TTC549 (cell line): ENCODE measurements around the gene TMEM129.

ENCODE experiments used
- FAIRE-seq: peaks from 2 replicates; lab custom pipeline; 2012; peaks lifted over from hg19 to GRCh38; lab: Jason Lieb, UNC

The TMEM129 gene

DNA sequence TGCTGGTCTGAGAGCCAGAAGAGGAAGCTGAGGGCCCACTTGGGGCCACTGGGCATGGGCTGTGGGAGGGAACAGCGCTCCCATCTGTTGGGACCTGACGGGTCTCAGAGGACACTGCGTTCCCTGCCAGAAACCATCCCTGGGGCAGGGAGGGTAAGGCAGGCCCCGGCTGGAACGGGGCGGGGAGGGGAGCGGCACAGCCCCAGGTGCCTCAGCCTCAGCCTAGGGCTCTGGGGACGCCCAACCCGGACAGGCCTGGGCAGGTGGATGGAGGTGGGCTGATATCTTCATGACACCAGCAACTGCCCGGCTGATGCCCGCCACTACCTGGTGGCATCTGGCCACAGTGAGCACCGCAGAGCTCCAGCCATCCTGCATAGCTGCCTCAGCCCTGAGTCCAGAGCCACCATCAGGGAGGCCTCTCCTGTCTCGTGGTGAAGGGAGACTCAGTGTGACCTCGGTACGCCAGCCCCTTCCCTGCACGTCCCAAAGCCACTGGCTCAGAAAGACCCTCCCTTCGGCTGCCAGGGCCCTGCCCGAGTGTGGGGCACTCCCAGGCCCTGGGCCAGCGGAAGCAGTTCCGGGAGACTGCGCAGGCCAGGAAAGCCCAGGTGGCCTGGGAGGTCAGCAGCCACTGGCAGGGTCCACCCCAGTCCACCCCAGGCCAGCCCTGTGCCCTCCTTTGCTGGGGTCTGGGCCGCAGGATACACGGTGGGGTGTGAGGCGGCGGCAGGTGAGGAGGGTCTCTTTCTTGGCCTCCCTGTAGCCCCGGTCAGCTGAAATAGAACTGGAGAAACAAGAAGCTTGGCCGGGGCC, 37.4 kb upstream of the TMEM129 start:
- no peak for FAIRE-seq

DNA sequence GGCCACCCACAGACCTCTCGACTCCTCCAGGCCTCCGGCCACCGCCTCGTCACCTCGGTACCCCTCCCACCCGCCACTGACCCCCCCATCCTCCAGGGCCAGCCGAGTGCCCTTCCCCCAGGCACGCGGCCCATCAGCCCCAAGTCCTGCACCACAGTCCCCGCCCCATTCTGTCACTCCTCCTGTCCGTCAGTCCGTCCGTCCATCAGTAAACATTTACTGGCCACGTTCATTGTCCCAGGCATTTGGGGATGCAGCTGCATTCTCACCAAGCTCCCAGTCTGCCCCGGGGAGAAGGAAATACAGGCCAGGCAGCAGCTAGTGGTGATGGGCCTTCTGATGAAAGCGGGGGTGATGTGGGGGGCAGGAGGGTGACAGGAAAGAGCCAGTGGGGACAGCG, 36.7 kb upstream of the TMEM129 start:
- no peak for FAIRE-seq

DNA sequence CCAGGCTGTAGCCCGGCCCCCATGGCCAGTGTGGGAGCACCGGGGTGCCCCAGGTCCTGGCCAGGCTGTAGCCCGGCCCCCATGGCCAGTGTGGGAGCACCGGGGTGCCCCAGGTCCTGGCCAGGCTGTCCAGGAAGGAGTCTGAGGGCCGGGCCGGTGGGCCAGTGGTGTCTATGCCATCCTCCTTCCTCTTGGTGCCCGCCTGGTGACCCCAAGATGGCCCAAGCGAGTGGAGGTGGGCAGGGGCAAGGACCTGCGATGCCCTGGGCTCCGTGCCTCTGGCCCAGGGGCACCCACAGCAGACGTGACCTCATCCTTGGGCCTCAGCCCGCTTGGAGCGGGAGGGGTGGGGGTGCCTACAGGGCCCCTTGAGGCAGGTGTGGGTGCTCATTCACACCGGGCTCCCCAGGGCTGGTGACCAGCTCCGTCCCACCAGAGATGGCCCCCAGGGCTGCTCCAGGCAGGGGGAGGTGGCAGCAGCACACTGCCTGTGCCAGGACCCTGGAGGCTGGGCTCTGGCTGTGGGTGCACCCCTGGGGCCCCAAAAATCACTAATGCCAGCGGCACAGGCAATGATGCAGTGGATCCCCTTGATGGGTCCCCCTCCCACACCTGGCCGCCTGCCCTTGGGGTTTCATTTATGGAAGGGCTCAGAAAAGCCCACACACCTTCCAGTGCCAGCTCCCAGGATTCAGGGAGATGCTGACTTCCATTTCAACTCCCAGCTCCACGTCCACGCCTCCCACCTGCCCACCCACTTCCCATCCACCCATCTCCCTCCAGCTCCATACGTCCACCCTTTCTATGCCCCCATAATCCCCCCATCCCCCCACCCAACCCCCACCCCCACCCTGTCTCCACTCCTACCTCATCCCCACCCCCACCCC, 36.0 kb upstream of the TMEM129 start:
- FAIRE-seq = no peak

DNA sequence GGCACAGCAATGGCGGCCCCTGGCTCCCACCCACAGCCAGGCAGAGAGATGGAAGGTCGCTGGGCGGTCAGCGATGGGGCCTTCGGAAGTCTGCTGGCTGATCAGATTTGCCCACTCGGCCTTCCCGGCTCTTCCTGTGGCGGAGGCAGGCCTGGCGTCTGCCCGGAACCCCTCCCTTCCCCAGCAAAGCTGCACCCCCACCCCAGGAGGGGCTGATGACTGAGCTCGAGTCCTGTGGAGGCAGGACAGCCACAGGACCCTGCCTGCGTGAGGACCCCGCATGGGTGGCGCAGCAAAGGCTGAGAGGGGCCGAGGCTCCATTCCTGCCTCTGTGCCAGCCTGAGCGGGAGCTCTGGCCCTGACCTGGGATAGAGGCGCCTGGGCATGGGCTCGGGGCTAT, 35.0 kb upstream of the TMEM129 start:
- FAIRE-seq = no peak

DNA sequence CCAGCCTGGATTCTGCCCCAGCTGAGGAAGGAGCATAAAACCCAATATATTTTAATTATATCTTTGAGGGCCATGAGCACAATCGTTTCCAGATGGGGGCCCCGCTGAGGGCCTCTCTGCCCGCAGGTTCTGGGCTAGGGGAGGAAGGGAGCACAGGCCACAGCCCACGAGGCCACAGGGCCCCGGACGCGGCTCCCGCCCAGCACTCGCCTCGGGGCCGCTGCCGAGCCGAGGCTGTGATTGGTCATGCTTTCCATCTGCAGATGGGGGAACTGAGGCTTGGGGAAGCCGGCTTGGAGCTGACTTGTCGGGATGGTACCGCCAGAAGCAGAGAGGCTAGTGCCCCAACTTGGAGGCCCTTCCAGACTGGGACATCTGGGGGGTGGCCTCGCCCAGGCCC, 34.2 kb upstream of the TMEM129 start:
- no peak for FAIRE-seq

DNA sequence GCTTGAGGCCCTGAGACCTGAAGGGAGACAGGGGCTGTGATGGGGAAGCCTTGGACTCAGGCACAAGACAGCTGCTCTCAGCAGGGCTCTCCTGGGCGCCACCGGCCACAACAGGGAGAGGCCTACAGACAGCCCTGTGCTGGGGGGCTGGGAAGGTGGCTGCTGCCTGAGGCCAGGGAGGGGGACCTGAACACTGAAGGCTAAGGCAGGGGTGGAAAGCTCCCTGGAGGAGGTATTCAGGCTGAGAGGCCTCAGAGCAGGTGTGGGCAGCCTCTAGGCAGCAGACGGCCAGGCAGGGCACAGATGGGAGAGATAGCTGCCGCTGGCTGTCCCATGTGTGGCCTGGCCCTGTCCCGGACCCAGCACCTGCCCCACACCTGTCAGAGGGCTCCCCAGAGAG, 33.2 kb upstream of the TMEM129 start:
- no peak for FAIRE-seq

DNA sequence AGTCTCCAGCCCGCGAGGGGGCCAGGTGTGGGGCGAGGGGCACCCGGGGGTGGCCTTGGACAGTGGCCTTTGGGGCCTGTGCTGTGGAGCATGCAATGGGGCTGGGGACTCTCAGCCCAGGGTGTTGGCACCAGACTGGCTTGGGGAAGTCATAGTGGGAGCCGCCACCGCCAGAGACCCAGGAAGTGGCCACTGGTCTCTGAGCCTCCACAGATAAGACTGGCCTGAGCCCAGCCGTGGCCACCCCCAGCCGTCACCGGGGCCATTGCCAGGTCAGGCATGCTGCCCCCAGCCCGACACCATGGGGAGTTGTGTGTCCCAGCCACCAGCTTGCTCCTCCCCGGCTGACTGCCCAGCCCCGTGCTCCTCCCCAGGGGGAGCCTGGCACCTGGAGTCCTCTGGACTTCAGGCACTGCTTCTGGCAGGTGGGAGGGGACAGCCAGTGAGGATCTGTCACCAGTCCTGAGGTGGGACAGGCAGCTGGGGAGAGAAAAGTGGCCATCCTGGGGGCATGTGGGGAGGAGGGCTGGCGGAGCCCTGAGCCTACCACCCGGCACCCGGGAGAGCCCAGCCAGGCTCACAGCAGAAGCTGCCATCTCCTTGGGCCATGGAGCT, 32.7 kb upstream of the TMEM129 start:
- no peak for FAIRE-seq

DNA sequence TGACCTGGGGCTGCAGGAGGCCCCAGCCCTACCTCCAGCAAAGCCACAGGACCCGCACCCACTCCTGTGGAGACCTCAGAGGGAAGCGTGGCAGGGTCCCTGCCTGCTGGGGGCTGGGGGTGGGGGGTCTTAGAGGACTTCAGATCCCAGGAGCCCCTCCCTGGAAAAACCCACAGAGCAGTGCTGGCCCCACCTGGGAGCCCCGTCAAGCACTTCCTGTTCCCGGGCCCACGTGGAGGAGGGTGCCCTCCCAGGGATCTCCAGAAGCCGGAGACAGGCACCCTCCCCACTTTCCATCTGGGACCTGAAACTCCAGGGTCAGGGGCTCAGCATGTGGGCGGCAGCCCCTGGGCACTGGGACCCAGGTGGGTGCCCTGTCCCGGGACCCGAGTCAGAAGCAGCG, 32.2 kb upstream of the TMEM129 start:
- no peak for FAIRE-seq

DNA sequence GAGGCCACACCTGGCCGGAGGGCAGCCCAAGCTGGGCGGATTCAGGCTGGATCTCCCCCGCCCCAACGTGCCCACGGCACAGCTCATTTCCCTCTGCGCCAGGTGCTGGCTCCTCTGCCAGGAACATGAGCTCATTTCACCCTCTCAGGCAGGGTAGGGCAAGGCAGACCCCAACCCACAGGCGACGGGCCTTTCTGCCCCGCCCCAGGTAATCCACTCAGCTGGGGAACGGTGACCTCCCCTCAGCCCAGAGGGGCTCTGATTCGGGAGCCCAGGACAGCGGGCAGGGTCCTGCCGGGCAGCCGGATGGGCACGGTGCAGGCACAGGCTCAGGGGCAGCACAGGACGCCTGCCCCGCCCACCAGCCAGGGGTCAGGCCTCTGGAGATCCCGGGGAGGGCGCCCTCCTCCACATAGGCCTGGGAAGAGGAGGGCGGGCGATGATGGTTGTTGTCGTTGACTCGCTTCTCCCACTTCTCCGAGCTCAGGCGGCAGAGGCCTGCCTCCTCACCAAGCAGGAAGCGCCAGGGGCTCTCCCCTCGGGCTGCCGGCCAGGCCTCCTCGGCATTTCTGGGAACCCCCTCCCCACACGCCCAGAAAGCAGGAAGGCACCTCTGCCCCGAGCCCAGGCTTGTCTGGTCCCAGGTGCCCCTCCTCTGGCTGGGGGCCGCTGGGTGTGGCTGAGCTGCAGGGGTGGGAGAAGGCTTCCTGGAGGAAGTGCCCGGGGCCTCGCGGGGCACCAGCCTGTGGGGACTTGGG, 31.3 kb upstream of the TMEM129 start:
- no peak for FAIRE-seq

DNA sequence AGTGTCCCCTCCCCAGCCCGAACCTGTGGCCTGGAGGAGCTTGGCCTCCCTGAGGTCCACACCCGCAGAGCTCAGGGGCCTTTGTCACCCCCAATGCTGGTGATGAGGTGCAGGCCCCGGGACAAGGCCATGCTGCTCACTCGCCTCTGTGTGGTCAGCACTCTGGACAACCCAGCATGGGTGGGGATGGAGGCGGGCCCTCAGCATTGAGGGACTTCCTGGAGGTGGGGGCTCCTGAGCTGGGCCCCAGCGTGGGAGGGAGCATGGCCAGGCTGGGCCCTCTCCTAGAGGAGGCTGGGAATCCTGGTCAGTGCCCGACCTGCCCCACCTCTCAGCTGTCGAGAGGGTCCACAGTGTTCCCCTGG, 30.8 kb upstream of the TMEM129 start:
- FAIRE-seq = no peak

DNA sequence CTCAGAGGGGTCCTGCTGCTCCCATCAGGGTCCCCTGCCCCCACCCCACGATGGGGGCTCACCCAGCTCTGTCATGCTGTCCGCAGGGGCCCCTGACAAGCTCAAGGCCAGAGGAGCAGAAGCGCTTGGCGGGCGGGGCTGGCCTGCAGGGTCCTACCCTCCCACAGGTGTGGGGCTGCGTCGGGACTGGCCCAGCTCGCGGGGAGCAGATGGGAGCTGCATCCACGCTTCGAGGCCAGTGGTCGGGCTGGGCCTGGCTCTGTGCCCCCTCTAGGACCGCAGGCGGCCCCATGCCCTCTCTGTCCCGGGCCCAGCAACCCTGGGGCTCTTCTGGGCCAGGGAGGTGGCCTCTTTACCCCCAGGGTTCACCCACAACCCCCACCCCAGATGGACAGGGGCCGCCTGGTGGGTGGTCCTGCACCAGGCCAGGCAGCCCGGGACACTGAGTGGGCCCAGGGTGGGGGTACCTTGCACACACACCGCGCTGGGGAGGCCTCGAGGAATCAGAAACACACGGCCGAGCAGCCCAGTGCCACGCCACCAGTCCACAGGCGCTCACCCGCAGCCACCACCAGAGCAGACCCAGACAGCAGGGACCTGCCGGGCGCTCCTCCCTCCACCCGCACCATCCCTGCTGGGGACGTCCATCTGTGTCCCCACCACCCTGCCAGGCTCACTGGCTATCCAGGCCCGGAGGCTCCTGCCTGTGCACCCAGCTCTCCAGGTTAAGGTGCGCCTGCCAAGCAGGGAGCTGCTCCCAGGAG, 30.2 kb upstream of the TMEM129 start:
- FAIRE-seq = no peak

DNA sequence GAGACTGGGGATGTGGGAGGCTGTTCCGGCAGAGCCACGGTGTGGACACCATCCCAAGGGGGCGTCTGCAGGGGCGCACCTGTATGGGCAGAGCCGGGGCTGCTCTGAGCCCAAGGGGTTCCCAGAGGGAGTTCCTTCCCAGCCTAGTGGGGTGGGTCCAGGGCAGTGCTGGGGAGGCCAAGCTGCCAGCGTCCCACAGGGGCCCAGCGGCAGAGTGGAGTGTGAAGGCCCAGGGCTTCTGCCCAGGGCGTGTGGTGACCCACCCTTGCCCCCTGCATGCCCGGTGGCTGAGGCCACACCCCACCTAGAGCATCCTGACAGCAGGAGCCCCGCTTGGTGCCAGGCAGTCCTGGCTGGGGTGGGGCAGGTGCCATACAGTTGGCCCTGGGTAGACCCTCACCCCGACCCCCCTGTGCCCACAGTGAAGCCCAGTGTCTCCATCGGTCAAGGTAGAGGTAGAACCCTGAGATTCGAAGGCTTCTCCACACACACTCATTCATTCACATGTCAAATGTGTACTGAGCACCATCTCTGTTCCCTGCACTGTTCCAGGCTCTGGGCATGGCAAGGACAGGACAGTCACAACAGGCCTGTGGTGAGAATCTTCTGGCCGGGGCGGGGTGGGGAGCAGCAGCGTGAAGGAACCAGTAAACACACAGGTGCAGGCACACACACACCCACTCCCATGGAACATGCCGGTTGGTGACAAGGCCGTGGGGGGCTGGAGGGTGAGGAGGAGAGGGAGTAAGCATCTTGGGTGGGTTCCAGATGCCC, 29.4 kb upstream of the TMEM129 start:
- FAIRE-seq = no peak

DNA sequence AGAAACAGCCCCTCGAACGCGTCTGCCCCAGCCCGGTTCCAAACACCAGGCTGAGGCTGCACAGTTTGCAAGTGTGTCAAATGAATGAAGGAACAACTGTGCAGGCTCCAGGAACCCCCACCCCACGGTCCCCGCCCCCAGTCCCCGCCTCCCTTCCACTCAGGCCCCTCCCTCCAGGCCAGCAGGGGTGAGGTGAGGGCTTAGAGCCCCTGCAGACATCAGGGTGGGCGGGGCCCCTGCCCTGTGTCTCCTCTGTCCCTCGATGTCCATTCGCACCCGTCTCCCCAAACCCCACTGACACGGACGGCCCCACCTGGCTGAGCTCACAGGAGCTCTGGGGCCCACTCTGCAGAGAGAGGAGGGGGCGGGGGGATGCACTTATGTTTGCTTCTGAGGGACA, 28.7 kb upstream of the TMEM129 start:
- no peak for FAIRE-seq

DNA sequence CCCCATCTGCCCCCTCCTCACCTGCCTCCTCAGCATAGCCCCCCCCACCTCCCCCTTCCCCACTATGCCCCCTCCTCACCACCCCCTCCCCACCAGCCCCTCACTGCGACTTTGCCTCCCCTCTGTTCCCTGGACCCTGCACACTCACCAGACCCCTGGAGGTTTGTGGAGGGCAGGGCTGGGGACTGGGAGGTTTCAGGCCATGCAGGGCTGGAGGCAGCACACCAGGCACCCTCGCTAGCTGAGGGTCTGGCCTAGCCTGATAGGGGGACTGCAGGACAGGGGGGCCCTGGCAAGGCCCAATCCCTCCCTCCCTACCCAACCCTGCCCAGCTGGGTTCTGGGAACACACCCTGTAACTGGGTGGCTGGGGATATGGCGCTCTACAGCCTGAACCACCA, 28.2 kb upstream of the TMEM129 start:
- no peak for FAIRE-seq

DNA sequence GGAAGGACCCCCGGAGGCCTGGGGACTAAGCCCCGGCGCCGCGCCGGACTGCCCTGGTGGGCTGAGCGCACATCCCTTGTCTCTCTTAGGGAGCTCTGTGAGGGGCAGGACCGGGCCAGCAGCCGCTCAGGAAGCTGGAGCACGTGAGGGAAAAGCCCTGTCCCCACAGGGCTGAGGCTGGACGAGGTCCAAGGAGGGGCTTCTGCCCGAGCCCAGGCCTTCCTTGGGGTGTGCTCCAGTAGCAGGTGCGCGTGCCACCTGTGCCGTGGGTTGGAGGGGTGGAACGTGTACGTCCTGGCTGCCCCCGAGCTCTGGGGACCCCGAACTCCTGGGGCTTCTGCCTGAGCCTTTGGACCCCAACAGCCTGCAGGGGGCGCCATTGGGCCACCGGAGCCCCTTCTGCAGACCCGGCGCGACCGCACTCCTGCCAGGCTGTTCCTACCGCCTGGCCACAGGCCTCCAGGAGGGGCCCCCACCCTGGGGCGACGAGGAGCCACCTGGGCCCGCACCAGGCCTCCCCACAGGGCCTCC, 27.4 kb upstream of the TMEM129 start:
- no peak for FAIRE-seq

DNA sequence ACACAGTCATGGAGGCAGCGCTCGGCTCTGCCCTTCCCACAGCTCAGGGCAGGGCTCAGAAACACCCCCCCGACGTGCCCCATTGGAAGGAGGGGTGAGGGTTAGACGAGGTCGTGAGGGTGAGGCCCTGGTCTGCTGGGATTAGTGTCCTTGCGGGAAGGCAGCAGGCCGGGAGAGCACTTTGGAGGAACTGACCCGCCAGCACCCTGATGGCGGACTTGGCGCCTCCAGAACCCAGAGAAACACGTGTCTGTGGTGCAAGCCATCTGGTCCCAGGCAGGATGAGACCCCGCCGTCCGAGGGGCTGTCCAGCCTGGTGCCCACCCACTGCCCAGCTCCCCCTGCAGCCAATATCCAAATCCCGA, 26.5 kb upstream of the TMEM129 start:
- FAIRE-seq = no peak

DNA sequence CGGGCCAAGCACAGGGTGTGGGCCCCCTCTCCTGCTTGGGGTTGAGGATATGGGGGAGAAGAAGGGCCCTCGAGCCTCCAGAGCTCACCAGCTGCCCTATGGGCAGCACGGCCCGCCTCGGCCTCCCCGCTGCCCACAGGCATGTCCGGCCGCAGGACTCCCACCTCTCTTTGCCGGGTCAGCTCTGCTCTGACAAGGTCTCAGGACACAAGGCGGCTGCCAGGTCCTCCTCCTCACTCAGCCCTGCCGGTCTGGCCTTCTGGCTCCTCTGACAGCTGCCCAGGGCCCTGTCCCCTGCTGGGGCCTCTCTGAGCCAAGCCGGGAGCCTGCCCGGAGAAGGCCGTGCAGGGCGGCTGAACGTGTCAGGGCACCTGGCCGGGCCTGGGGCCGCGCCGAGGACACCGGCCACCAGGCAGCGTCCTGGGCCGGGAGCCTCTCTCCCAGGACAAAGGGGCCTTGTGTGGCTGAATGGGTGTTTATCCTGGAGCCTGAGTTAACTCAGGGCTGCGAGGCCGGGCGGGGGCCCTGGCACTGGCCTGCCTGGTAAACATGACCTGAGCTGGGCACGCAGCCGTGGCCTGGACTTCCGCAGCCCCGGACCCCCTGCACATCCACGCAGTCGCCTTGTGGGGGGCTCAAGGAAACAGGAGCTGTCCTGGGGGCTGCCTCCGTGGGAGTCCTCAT, 25.9 kb upstream of the TMEM129 start:
- no peak for FAIRE-seq

DNA sequence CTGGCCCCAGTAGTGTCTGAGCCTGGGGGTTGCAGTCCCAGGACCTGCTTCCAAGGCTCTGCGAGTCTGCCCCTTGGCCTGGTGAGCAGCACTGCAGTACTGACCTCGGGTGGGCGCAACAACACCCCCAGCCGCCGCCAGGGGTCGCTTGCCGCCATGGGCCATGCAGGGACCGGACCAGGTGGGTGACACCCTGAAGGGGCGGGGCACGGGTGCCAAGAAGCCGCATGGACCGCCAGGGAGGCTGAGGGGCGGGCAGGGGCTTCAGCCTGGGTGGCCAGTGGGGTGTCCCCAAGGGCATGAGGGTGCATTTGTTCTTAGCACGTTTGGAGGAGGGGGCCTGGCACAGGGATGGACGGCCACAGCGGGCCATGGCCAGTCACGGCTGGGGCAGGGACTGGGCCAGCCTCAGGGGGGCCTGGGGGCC, 25.2 kb upstream of the TMEM129 start:
- FAIRE-seq = no peak

DNA sequence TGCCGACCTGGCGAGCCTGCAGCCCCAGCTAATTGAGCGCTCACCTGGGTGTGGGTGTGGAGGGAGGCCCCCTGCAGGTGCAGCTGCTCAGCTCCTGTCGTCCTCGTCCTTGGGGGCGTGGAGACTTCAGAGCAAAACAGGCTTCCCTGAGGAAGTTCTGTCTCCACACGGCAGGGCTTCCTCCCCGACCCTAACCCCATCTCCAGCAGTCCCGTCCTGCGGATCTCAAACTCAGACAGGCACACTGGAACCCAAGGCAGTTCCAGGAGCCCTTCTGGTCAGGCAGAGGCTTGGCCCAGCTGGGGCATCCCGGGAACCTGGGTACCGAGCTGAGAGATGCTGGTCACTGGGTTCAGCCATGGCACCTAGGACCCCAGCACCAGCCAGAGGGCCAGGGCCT, 24.6 kb upstream of the TMEM129 start:
- FAIRE-seq = no peak

DNA sequence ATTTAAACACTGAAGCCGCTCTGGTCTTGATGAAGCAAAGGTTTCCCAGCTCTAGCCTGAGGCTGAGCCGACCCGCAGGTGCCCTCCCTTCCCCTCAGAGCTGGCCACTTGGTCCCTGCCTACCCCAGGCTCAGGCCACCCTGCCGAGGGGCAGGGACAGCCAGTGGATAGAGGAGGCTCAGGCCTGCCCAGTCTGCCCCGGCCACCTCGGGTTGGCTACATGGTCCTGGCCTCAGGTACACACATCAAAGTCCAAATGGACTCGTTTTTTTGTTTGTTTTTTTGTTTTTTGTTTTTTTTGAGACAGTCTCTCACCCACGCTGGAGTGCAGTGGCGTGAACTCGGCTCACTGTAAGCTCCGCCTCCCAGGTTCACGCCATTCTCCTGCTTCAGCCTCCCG, 24.0 kb upstream of the TMEM129 start:
- FAIRE-seq = no peak
